ENCODE results near the gene EEF1B2.
"Not testable (repeated sequence)": the region's sequence is repeated elsewhere in the genome, so short reads cannot be mapped to it uniquely, and the experiment has no call there.

The EEF1B2 gene

GRCh38 chr2:206159346-206160124 is at the start of gene EEF1B2, which contains the start of gene NDUFS1:
EEF1B2 (plus strand) TSS chr2:206159895; CDS start chr2:206159980, 85 bp downstream.
NDUFS1 (minus strand) TSS chr2:206159444; CDS start chr2:206153678, 5,766 bp downstream.
- DNase-seq (ENCODE audit: low read depth in 2 of 2), result peak; percentile 95 to 97

- DNase-seq (ENCODE audit: low read depth in 2 of 2), result no peak
These were observed 47.6 kb upstream of the EEF1B2 start for GRCh38 chr2:206112108-206112507.

- no peak for DNase-seq (ENCODE audit: low read depth in 2 of 2)
These were observed 46.7 kb upstream of the EEF1B2 start for GRCh38 chr2:206112846-206113547.

GRCh38 chr2:206115026-206115578 is 44.6 kb upstream of the EEF1B2 start:
- no peak for DNase-seq (ENCODE audit: low read depth in 2 of 2)

GRCh38 chr2:206116278-206116677 is 43.4 kb upstream of the EEF1B2 start:
- DNase-seq (ENCODE audit: low read depth in 2 of 2), result no peak

- not testable (repeated sequence) for DNase-seq (ENCODE audit: low read depth in 2 of 2)
These were observed 37.1 kb upstream of the EEF1B2 start for GRCh38 chr2:206122569-206122968.

- DNase-seq (ENCODE audit: low read depth in 2 of 2), result no peak
These were observed 33.8 kb upstream of the EEF1B2 start for GRCh38 chr2:206125901-206126300.

GRCh38 chr2:206127656-206128055 is 32.0 kb upstream of the EEF1B2 start:
- no peak for DNase-seq (ENCODE audit: low read depth in 2 of 2)

- no peak for DNase-seq (ENCODE audit: low read depth in 2 of 2)
These were observed 16.2 kb upstream of the EEF1B2 start for GRCh38 chr2:206143451-206143850.

GRCh38 chr2:206144383-206144782 is 15.3 kb upstream of the EEF1B2 start:
- no peak for DNase-seq (ENCODE audit: low read depth in 2 of 2)

GRCh38 chr2:206145665-206146064 is 14.0 kb upstream of the EEF1B2 start:
- no peak for DNase-seq (ENCODE audit: low read depth in 2 of 2)

GRCh38 chr2:206149330-206149729 is 10.4 kb upstream of the EEF1B2 start:
- no peak for DNase-seq (ENCODE audit: low read depth in 2 of 2)

GRCh38 chr2:206150168-206150567 is 9.5 kb upstream of the EEF1B2 start:
- DNase-seq (ENCODE audit: low read depth in 2 of 2), result no peak

GRCh38 chr2:206150631-206151030 is 9.1 kb upstream of the EEF1B2 start:
- no peak for DNase-seq (ENCODE audit: low read depth in 2 of 2)

GRCh38 chr2:206154197-206154596 is 5.5 kb upstream of the EEF1B2 start:
- no peak for DNase-seq (ENCODE audit: low read depth in 2 of 2)

GRCh38 chr2:206157014-206157413 is 2.7 kb upstream of the EEF1B2 start:
- not testable (repeated sequence) for DNase-seq (ENCODE audit: low read depth in 2 of 2)

- no peak for DNase-seq (ENCODE audit: low read depth in 2 of 2)
These were observed 941 bp upstream of the EEF1B2 start for GRCh38 chr2:206158563-206159345.

GRCh38 chr2:206160125-206160806 is 571 bp downstream of the EEF1B2 start:
- DNase-seq (ENCODE audit: low read depth in 2 of 2), result no peak

- DNase-seq (ENCODE audit: low read depth in 2 of 2), result no peak
These were observed 1.1 kb downstream of the EEF1B2 start for GRCh38 chr2:206160807-206161179.

GRCh38 chr2:206162401-206162800 is 2.7 kb downstream of the EEF1B2 start:
- DNase-seq (ENCODE audit: low read depth in 2 of 2), result not testable (repeated sequence)

- no peak for DNase-seq (ENCODE audit: low read depth in 2 of 2)
These were observed 3.7 kb downstream of the EEF1B2 start for GRCh38 chr2:206163251-206163880.
